A549 (cell line): ENCODE data around the gene SFT2D1.
A peak's percentile ranks its signal among the peaks of the same experiment; 100 is the strongest.

ENCODE experiments used
- MAZ ChIP-seq: fragments of 150-350 bp; IDR thresholded peaks from 2 replicates; pipeline ENCODE4 v1.6.1; 2014; ENCODE audit warnings: antibody characterized with exemption, low read depth, low read length, borderline replicate concordance
- NPAS2 ChIP-seq: fragments of 250-450 bp; sonication (Bioruptor Pico); IDR thresholded peaks from 2 replicates; pipeline ENCODE4 v1.8.0; 2022; ENCODE audit warnings: mild to moderate bottlenecking, moderate library complexity, borderline replicate concordance
- POLR2AphosphoS2 ChIP-seq: conservative IDR thresholded peaks from 2 replicates; pipeline ENCODE4 v1.6.1; 2012; ENCODE audit warnings: low read length, improper control_type of control experiment, inconsistent platforms
- RAD21 ChIP-seq, 2 experiments: fragments of >200 bp in 1 of 2; sonication (Bioruptor Twin) in 1 of 2; formaldehyde crosslinking in 1 of 2; IDR thresholded peaks in 1 of 2; conservative IDR thresholded peaks in 1 of 2; 2 replicates in 1 of 2; 3 replicates in 1 of 2; pipeline ENCODE4 v1.6.1; 2012 to 2018; ENCODE audit warnings: inconsistent platforms in 1 of 2
- RNF2 ChIP-seq: fragments of 200-600 bp; sonication (generic); IDR thresholded peaks from 2 replicates; pipeline ENCODE4 v1.6.1; 2016; ENCODE audit warnings: low read depth, mild to moderate bottlenecking, antibody characterized with exemption, moderate library complexity, borderline replicate concordance
- TF ChIP-seq, protein P1 (sequence below): IDR thresholded peaks from 2 replicates; pipeline ENCODE4 v1.6.1; 2012
- TF ChIP-seq, protein P2 (sequence below): fragments of >200 bp; sonication (Bioruptor Twin); formaldehyde crosslinking; IDR thresholded peaks from 3 replicates; pipeline ENCODE4 v1.6.1; 2016

DNA sequence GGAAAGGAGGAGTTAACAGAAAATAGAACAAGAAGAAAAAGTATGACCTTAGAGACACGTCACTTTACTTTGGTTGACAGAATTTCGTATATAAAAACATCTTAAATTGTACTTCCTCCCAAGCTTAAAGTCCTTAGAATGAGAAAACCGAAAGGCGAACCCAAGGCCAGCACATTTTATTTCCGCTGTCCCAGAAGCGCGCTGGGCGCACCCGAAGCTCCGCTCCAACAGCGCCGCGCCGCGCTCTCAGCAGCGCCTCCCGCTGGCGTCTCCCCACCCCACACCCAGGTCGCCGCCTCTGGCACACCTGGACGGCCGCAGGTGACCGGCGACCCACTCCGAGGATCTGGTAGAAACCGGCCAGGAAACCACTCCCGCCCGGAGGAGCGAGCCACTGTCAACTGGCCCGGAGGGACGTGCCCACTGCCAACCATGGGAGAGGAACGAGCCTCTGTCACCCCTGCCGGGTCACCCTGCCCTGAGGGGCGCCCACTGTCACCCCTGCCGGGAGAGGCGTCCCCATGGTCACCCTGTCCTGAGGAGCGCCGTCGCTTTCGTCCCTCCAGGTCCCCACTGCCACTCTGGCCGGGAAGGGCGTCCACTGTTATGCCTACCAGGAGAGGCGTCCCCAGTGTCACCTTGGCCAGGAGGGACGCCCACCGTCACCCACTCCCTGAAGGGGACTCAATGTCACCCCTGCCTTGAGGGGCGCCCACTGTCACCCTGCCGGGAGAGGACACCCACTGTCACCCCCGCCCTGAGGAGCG lies 39.6 kb upstream of the SFT2D1 start:
- no peak for TF ChIP-seq MAZ
- no peak for TF ChIP-seq POLR2AphosphoS2
- TF ChIP-seq, protein P1, sequence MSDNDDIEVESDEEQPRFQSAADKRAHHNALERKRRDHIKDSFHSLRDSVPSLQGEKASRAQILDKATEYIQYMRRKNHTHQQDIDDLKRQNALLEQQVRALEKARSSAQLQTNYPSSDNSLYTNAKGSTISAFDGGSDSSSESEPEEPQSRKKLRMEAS = no peak
- TF ChIP-seq RNF2 = no peak
- TF ChIP-seq, protein P2, sequence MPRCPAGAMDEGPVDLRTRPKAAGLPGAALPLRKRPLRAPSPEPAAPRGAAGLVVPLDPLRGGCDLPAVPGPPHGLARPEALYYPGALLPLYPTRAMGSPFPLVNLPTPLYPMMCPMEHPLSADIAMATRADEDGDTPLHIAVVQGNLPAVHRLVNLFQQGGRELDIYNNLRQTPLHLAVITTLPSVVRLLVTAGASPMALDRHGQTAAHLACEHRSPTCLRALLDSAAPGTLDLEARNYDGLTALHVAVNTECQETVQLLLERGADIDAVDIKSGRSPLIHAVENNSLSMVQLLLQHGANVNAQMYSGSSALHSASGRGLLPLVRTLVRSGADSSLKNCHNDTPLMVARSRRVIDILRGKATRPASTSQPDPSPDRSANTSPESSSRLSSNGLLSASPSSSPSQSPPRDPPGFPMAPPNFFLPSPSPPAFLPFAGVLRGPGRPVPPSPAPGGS = no peak
- TF ChIP-seq RAD21 (conservative IDR thresholded peaks at IDR 0.05 in 1 of 2, IDR thresholded peaks at IDR 0.05 in 1 of 2) = 0 out of 5 replicates have a peak, but pooled peaks of 1 of the 2 experiments have one; percentile 22
- TF ChIP-seq NPAS2 = no peak
